Mesothelial cell of epicardium (in vitro differentiated cells): ENCODE data around the gene NTNG2. TPM values are rescaled to one million over a fixed set of nuclear protein-coding genes. Genes with fewer than 3 reads are reported as not detected.

Experiments used
- DNase-seq, 2 experiments: peaks; one replicate each; pipeline ENCODE4 v3.0.0; 2021; ENCODE audit warnings: low spot score in 2 of 2; ENCODE audit not compliant: unreplicated experiment in 2 of 2
- H3K27ac Mint-ChIP-seq: 2 replicates; pipeline ENCODE4 v1.8.0; 2021; ENCODE audit warnings: mixed read lengths
- H3K27me3 Mint-ChIP-seq: 2 replicates; pipeline ENCODE4 v1.8.0; 2021; ENCODE audit warnings: low read depth, mixed read lengths
- H3K36me3 Mint-ChIP-seq: 2 replicates; pipeline ENCODE4 v1.8.0; 2021; ENCODE audit warnings: mixed read lengths
- H3K4me1 Mint-ChIP-seq: 2 replicates; pipeline ENCODE4 v1.8.0; 2021; ENCODE audit warnings: mixed read lengths
- H3K4me3 Mint-ChIP-seq: 2 replicates; pipeline ENCODE4 v1.8.0; 2021; ENCODE audit warnings: mild to moderate bottlenecking, moderate library complexity, mixed read lengths
- H3K9me3 Mint-ChIP-seq: 2 replicates; pipeline ENCODE4 v1.8.0; 2021; ENCODE audit warnings: mixed read lengths
- total RNA-seq: library from RNA; stranded (reverse); gene quantifications from 3 replicates; pipeline ENCODE4 v1.2.1, GENCODE V29; 2021
- TF ChIP-seq, protein P1 (sequence below): fragments of 200-600 bp; sonication (generic); IDR thresholded peaks from one replicate; pipeline ENCODE4 v1.5.0; 2021; ENCODE audit warnings: antibody characterized with exemption; ENCODE audit not compliant: unreplicated experiment

NTNG2 gene
- total RNA-seq, 1 donor from 2014 or later: 8.1 TPM

GRCh38 chr9:132142924-132143323 lies 18.9 kb upstream of the NTNG2 start:
- no peaks in the 10 kb centered on the region for H3K36me3 Mint-ChIP-seq
- DNase-seq: no peak
- TF ChIP-seq, protein P1, sequence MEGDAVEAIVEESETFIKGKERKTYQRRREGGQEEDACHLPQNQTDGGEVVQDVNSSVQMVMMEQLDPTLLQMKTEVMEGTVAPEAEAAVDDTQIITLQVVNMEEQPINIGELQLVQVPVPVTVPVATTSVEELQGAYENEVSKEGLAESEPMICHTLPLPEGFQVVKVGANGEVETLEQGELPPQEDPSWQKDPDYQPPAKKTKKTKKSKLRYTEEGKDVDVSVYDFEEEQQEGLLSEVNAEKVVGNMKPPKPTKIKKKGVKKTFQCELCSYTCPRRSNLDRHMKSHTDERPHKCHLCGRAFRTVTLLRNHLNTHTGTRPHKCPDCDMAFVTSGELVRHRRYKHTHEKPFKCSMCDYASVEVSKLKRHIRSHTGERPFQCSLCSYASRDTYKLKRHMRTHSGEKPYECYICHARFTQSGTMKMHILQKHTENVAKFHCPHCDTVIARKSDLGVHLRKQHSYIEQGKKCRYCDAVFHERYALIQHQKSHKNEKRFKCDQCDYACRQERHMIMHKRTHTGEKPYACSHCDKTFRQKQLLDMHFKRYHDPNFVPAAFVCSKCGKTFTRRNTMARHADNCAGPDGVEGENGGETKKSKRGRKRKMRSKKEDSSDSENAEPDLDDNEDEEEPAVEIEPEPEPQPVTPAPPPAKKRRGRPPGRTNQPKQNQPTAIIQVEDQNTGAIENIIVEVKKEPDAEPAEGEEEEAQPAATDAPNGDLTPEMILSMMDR: no peak
- H3K27ac Mint-ChIP-seq: no peak overlapping the region
- H3K4me3 Mint-ChIP-seq: no peak overlapping the region
- H3K9me3 Mint-ChIP-seq: peaks cover 7% of the 10 kb centered on the region
- peaks cover 5% of the 10 kb centered on the region for H3K4me1 Mint-ChIP-seq
- peaks cover 84% of the 10 kb centered on the region for H3K27me3 Mint-ChIP-seq

GRCh38 chr9:132143359-132143758 lies 18.5 kb upstream of the NTNG2 start:
- H3K4me1 Mint-ChIP-seq: peaks cover 5% of the 10 kb centered on the region
- H3K27ac Mint-ChIP-seq: no peak overlapping the region
- peaks cover 84% of the 10 kb centered on the region for H3K27me3 Mint-ChIP-seq
- DNase-seq: no peak
- TF ChIP-seq, protein P1: no peak
- peaks cover 7% of the 10 kb centered on the region for H3K9me3 Mint-ChIP-seq
- H3K36me3 Mint-ChIP-seq: no peaks in the 10 kb centered on the region
- H3K4me3 Mint-ChIP-seq: no peak overlapping the region

DNA sequence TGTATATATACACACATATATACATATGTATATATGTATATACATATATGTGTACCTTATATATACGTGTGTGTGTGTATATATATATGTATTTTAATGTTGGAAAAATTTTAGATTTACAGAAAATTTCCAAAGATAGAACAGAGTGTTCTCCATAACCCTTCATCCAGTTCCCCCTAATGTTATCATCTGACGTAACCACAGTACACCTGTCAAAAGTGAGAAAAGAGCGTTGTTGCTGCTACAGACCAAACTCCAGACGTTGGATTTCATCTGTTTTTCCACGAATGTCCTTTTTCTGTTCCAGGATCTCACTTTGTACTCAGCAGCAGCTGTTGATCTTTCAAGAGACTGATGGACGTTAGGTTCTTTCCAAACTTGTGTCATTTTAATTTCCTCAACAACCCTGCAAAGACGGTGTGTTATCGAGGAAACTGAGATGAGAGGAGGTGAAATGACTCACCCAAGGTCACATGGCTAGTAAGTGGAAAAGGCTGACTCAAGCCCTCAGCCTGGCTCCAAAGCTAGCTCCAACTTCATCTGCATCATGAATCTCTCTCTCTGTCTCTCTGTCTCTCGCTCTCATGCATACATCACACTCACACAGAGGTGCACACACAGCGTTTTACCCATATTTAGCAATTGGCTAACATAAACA lies 17.0 kb upstream of the NTNG2 start:
- H3K27me3 Mint-ChIP-seq: peaks cover 82% of the 10 kb centered on the region
- TF ChIP-seq, protein P1: no peak

DNA sequence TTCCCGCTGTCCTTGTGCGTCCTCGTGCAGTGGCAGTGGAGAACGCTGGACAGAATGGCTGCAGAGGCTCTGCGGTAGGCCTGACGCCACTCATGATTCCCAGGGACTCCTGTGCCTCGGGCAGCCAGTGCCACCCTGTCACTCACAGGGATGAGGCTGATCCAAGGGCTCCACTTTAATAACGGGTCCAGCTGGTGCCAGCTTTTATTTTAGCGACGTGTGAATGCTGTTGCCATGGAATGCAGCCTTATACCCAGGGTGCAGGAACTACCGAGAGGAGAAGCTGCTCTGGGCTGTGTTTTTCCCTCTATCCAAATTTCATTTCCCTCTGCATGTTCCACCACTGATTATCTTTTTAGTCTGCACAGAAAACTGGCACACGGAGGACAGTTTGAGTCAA lies 15.8 kb upstream of the NTNG2 start:
- Mint-ChIP-seq H3K27ac (no peak overlapping the region), H3K27me3 (peaks cover 79% of the 10 kb centered on the region), H3K36me3 (no peaks in the 10 kb centered on the region), H3K4me3 (no peak overlapping the region), H3K9me3 (peaks cover 7% of the 10 kb centered on the region), H3K4me1 (peaks cover 5% of the 10 kb centered on the region)
- TF ChIP-seq, protein P1: no peak
- no peak for DNase-seq

More for the DNA sequence above, 17.0 kb upstream of the NTNG2 start:
- H3K9me3 Mint-ChIP-seq: peaks cover 7% of the 10 kb centered on the region
- DNase-seq: no peak
- H3K27ac Mint-ChIP-seq: no peak overlapping the region
- no peaks in the 10 kb centered on the region for H3K36me3 Mint-ChIP-seq
- no peak overlapping the region for H3K4me3 Mint-ChIP-seq
- peaks cover 5% of the 10 kb centered on the region for H3K4me1 Mint-ChIP-seq

DNA sequence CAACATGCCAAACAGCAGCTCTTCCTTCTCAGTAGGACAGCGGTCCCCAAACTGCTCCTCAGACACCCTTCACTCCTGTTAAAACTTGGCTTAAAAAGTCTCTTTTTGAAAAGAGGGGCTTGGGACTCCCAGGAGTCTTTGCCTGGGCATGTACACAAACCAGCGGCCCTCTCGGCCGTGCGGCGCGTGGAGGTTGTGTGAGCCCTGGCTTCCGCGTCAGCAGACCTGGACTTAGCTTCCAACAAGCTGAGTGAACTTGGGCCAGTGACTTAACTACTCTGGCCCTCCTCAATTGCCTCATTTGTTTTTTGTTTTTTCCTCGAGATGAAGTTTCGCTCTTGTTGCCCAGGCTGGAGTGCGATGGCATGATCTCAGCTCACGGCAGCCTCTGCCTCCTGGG lies 15.3 kb upstream of the NTNG2 start:
- peaks cover under 1% of the 10 kb centered on the region for H3K4me1 Mint-ChIP-seq
- no peak overlapping the region for H3K27ac Mint-ChIP-seq
- peaks cover 7% of the 10 kb centered on the region for H3K9me3 Mint-ChIP-seq
- H3K36me3 Mint-ChIP-seq: no peaks in the 10 kb centered on the region
- H3K27me3 Mint-ChIP-seq: peaks cover 78% of the 10 kb centered on the region
- TF ChIP-seq, protein P1: no peak
- no peak overlapping the region for H3K4me3 Mint-ChIP-seq
- no peak for DNase-seq
